Stimulated activated CD8-positive, alpha-beta memory T cell treated with anti-CD3 and anti-CD28 coated beads, Interleukin-7, amount 100 ng/mL, for 24 hours (primary cell): ENCODE results near the gene PDE3B.
"Not testable (repeated sequence)": the region's sequence is repeated elsewhere in the genome, so short reads cannot be mapped to it uniquely, and the experiment has no call there.

Experiments
- DNase-seq: peaks from one replicate; pipeline ENCODE4 v3.0.0-alpha.2; 2020; ENCODE audit warnings: low read depth

PDE3B gene

GRCh38 chr11:14746857-14747395 lies 103.3 kb downstream of the PDE3B start:
- DNase-seq, result no peak

GRCh38 chr11:14748090-14748489 lies 104.5 kb downstream of the PDE3B start:
- DNase-seq, result no peak

GRCh38 chr11:14750911-14751310 lies 107.3 kb downstream of the PDE3B start:
- DNase-seq, result no peak

GRCh38 chr11:14751975-14752407 lies 108.4 kb downstream of the PDE3B start:
- no peak for DNase-seq

GRCh38 chr11:14755140-14755539 lies 111.5 kb downstream of the PDE3B start:
- DNase-seq, result no peak

- DNase-seq, result no peak
Observed at GRCh38 chr11:14756349-14756748, 112.7 kb downstream of the PDE3B start.

- DNase-seq, result not testable (repeated sequence)
Observed at GRCh38 chr11:14759300-14760012, 115.9 kb downstream of the PDE3B start.

- no peak for DNase-seq
Observed at GRCh38 chr11:14764179-14764578, 120.6 kb downstream of the PDE3B start.

- no peak for DNase-seq
Observed at GRCh38 chr11:14764579-14765527, 121.2 kb downstream of the PDE3B start.

- DNase-seq, result no peak
Observed at GRCh38 chr11:14766585-14766984, 123.0 kb downstream of the PDE3B start.

GRCh38 chr11:14768526-14769188 lies 125.1 kb downstream of the PDE3B start:
- DNase-seq, result no peak

- DNase-seq, result no peak
Observed at GRCh38 chr11:14773755-14774154, 130.2 kb downstream of the PDE3B start.

- DNase-seq, result no peak
Observed at GRCh38 chr11:14774721-14775120, 131.1 kb downstream of the PDE3B start.

GRCh38 chr11:14775897-14776296 lies 132.3 kb downstream of the PDE3B start:
- DNase-seq, result no peak

GRCh38 chr11:14778460-14778859 lies 134.9 kb downstream of the PDE3B start:
- DNase-seq, result not testable (repeated sequence)

- no peak for DNase-seq
Observed at GRCh38 chr11:14783788-14784187, 140.2 kb downstream of the PDE3B start.

GRCh38 chr11:14784230-14784629 lies 140.6 kb downstream of the PDE3B start:
- no peak for DNase-seq

GRCh38 chr11:14789879-14790484 lies 146.4 kb downstream of the PDE3B start:
- DNase-seq, result no peak

GRCh38 chr11:14793546-14793945 lies 149.9 kb downstream of the PDE3B start:
- DNase-seq, result no peak

- DNase-seq, result not testable (repeated sequence)
Observed at GRCh38 chr11:14796028-14796427, 152.4 kb downstream of the PDE3B start.

GRCh38 chr11:14803846-14804245 lies 160.2 kb downstream of the PDE3B start:
- no peak for DNase-seq

GRCh38 chr11:14809466-14809865 lies 165.9 kb downstream of the PDE3B start:
- no peak for DNase-seq
